Heart right ventricle (tissue), 16 donors: ENCODE measurements around the gene MYDGF. TPM values are rescaled to one million over a fixed set of nuclear protein-coding genes. Genes with fewer than 3 reads are reported as not detected.

Experiments used
- ATAC-seq, 8 donors: fragments of 200-7000 bp; cut with Tn5 transposase; one replicate each; pipeline ENCODE4 v1.9.1; 2020; ENCODE audit warnings: mild to moderate bottlenecking in 8 of 8, moderate library complexity in 8 of 8, moderate number of reproducible peaks in 1 of 8
- DNase-seq, 2 donors: peaks; one replicate each; pipeline ENCODE4 v3.0.0-alpha.2; 2020
- H3K27ac ChIP-seq, 10 donors: fragments of 200-600 bp; sonication (generic) in 2 of 10; one replicate each; pipeline versions ENCODE4 v1.5.0 to v1.8.0; 2020 to 2022; ENCODE audit warnings: mild to moderate bottlenecking in 3 of 10
- H3K27me3 ChIP-seq, 7 donors: fragments of 200-600 bp; one replicate each; pipeline ENCODE4 v1.8.0; 2021 to 2022; ENCODE audit warnings: mild to moderate bottlenecking in 2 of 7
- H3K36me3 ChIP-seq, 9 donors: fragments of 200-600 bp; sonication (generic) in 1 of 9; one replicate each; pipeline versions ENCODE4 v1.5.0 to v1.8.0; 2020 to 2022; ENCODE audit warnings: mild to moderate bottlenecking in 2 of 9
- H3K4me1 ChIP-seq, 9 donors: fragments of 200-600 bp; sonication (generic) in 1 of 9; one replicate each; pipeline versions ENCODE4 v1.5.0 to v1.8.0; 2020 to 2022; ENCODE audit warnings: mild to moderate bottlenecking in 4 of 9
- H3K4me3 ChIP-seq, 10 donors: fragments of 200-600 bp; sonication (generic) in 2 of 10; one replicate each; pipeline versions ENCODE4 v1.5.0 to v1.8.0; 2020 to 2022; ENCODE audit warnings: mild to moderate bottlenecking in 7 of 10, moderate library complexity in 2 of 10
- H3K9me3 ChIP-seq, 11 donors: fragments of 200-600 bp in 10 of 11; sonication (generic) in 2 of 11; one replicate each; pipeline versions ENCODE4 v1.5.0 to v1.8.0; 2013 to 2022; ENCODE audit warnings: mild to moderate bottlenecking in 2 of 11, control low read depth in 1 of 11, moderate library complexity in 1 of 11
- CTCF ChIP-seq, 9 donors: fragments of 200-600 bp; sonication (generic) in 2 of 9; IDR thresholded peaks; one replicate each; pipeline versions ENCODE4 v1.5.0 to v1.8.0; 2021 to 2022; ENCODE audit warnings: antibody characterized with exemption in 9 of 9, mild to moderate bottlenecking in 5 of 9, moderate library complexity in 1 of 9
- WGBS, 2 donors: extraction: QIAGEN DNeasy Blood & Tissue Kit; methylation state at CpG; one replicate each; pipeline ENCODE4 v1.1.7; 2013; ENCODE audit warnings: inconsistent platforms in 1 of 2; 5-methylcytosine and 5-hydroxymethylcytosine counted together
- intact Hi-C, 10 donors: fragments of 100-400 bp; cut with DNase I; formaldehyde crosslinking; loops; one replicate each; pipeline versions ENCODE4 v1.11.1 to v1.14.2; 2022
- polyA plus RNA-seq, 2 donors: library from polyadenylated mRNA; stranded (reverse); fragments of 200-250 nt; gene quantifications; one replicate each; pipeline ENCODE4 v1.2.3, GENCODE V29; 2013
- total RNA-seq, 10 donors: library from RNA; stranded (reverse); fragmentation: NEBNext Ultra II Directional in 3 of 10; extraction: Animal tissue kit (Norgen Biotek cat#: 25700) in 3 of 10; gene quantifications; one replicate each; pipeline versions ENCODE4 v1.2.1 to v1.2.4, GENCODE V29; 2021 to 2023
- donor health status: Arrhythmogenic right ventricular cardiomyopathy.
- donor health status: ischemic (EF 13 %, LVEDD 7.1; RV severe dilation, severe dysfunction).
- donor health status: healthy with polysubstance abuse.
- donor health status: DM: no; HTN: yes; CAD: no.
- donor health status: DM: no; HTN: no; CAD: no.
- donor health status: ischemic (EF 25% LVEDD 6.9; RV normal size, moderate dysfunction).
- donor health status: ischemic (EF 25% LVEDD 5.7; RV mildly dilated, moderate dysfunction).
- donor health status: healthy.
- donor health status: DM: yes; HTN: yes; CAD: no.
- donor health status: Ischemic cardiomyopathy.
- donor health status: ischemic (EF 35%, LVEDD 5.7; RV mildly dilated, moderate dysfunction).
- donor health status: nonischemic (EF 11% LVEDD 7.7; RV severe dilation, severe dysfunction).
- donor health status: DM: yes; HTN: yes; CAD: no.
- donor health status: PGD.
- donor health status: ischemic (EF 29% LVEDD 5.4; RV normal size, mild dysfunction).
- donor health status: nonischemic (EF 23%, LVEDD 6.1; RV moderate dilation, normal function).

Gene MYDGF
- total and polyA plus RNA-seq, 12 donors = 14.2 to 211 (median 25.3) TPM

GRCh38 chr19:4678881-4679790 lies 9.0 kb upstream of the MYDGF start:
- DNase-seq = no peak
- peaks cover 5 to 93% (median 49%) of the 10 kb centered on the region in 9 donors for H3K36me3 ChIP-seq

GRCh38 chr19:4676955-4677731 lies 7.0 kb upstream of the MYDGF start:
- Histone ChIP-seq H3K27ac (peak overlapping the region in 9 of 10 donors; percentile 14 to 64 (median 47)), H3K4me3 (no peak overlapping the region), H3K27me3 (no peaks in the 10 kb centered on the region), H3K36me3 (peaks cover 0 to 73% (median 30%) of the 10 kb centered on the region in 9 donors), H3K4me1 (peaks cover 0 to 12% (median 3%) of the 10 kb centered on the region in 9 donors), H3K9me3 (no peaks in the 10 kb centered on the region)
- peak; percentile 35 to 66 (median 59) for TF ChIP-seq CTCF (IDR thresholded peaks at IDR 0.05)
- DNase-seq = peak in 1 of 2 donors; percentile 43
- ATAC-seq = peak; percentile 19 to 68 (median 58)
- WGBS, 2 donors = 61 to 64% methylated on average over 17 of the region's 17 CpGs
- intact Hi-C loops = loop anchor here in 1 of 10 donors (5.0 kb wide), 1 partner anchor 45 kb away; the partner anchor contains the start of gene DPP9

More at GRCh38 chr19:4678881-4679790, 9.0 kb upstream of the MYDGF start:
- Histone ChIP-seq H3K27me3 (no peaks in the 10 kb centered on the region), H3K4me3 (no peak overlapping the region), H3K4me1 (peaks cover 0 to 12% (median 3%) of the 10 kb centered on the region in 9 donors), H3K9me3 (no peaks in the 10 kb centered on the region), H3K27ac (no peak overlapping the region)
- ATAC-seq = peak in 2 of 8 donors; percentile 16 to 30
- intact Hi-C loops = loop anchor here in 1 of 10 donors (5.0 kb wide), 1 partner anchor 43 kb away; the partner anchor contains the start of gene DPP9
- no peak for TF ChIP-seq CTCF (IDR thresholded peaks at IDR 0.05)
- 64 to 78% methylated on average over 34 of the region's 34 CpGs for WGBS, 2 donors

GRCh38 chr19:4675346-4675745 lies 5.2 kb upstream of the MYDGF start:
- Histone ChIP-seq H3K27me3 (no peaks in the 10 kb centered on the region), H3K4me3 (no peak overlapping the region), H3K4me1 (peaks cover 0 to 24% (median 11%) of the 10 kb centered on the region in 9 donors), H3K36me3 (peaks cover 0 to 55% (median 21%) of the 10 kb centered on the region in 9 donors), H3K9me3 (no peaks in the 10 kb centered on the region), H3K27ac (no peak overlapping the region)
- ATAC-seq = no peak
- 92 to 95% methylated on average over 14 to 16 of the region's 16 CpGs for WGBS, 2 donors
- intact Hi-C loops = loop anchor here in 1 of 10 donors (5.0 kb wide), 1 partner anchor 47 kb away; the partner anchor contains the start of gene DPP9
- no peak for DNase-seq
- TF ChIP-seq CTCF (IDR thresholded peaks at IDR 0.05) = no peak

- TF ChIP-seq CTCF (IDR thresholded peaks at IDR 0.05) = no peak
- no peak for ATAC-seq
- DNase-seq = no peak
- Histone ChIP-seq H3K27me3 (no peaks in the 10 kb centered on the region), H3K4me1 (peaks cover 9 to 35% (median 19%) of the 10 kb centered on the region in 9 donors), H3K36me3 (peaks cover 0 to 46% (median 14%) of the 10 kb centered on the region in 9 donors), H3K4me3 (no peak overlapping the region), H3K9me3 (no peaks in the 10 kb centered on the region), H3K27ac (no peak overlapping the region)
- WGBS, 2 donors = 94 to 95% methylated on average over 4 of the region's 4 CpGs
- intact Hi-C loops = loop anchor here in 2 of 10 donors (5.0 kb wide), 1 partner anchor 49 kb away; the partner anchor contains the start of gene DPP9 (in 2 of the 2)
Observed at GRCh38 chr19:4673726-4674125, 3.6 kb upstream of the MYDGF start.
